ENCODE results near the gene KIAA0825. TPM values are rescaled to one million over a fixed set of nuclear protein-coding genes. Genes with fewer than 3 reads are reported as not detected.

The KIAA0825 gene
- total RNA-seq, 3 donors from 2014 or later (not counting 1 experiment from before 2014, with no cell fraction given) = 2.4 to 5.0 (median 4.8) TPM

GRCh38 chr5:94645053-94645452, 26.6 kb upstream of the KIAA0825 start:
- H3K4me3 ChIP-seq (ENCODE audit: low read length) = no peak overlapping the region
- Mint-ChIP-seq H3K4me1 (peaks cover 4 to 5% of the 10 kb centered on the region in 2 donors), H3K9me3 (peaks cover 3 to 7% of the 10 kb centered on the region in 2 donors), H3K27me3 (ENCODE audit: low read depth in 2 of 2) (no peaks in the 10 kb centered on the region), H3K36me3 (peaks cover 10% of the 10 kb centered on the region), H3K4me3 (no peak overlapping the region), H3K27ac (no peak overlapping the region)
- H3K27me3 ChIP-seq (ENCODE audit: control insufficient read depth, insufficient read depth, low read length) = no peaks in the 10 kb centered on the region
- intact Hi-C loops (cut with micrococcal nuclease) = no loop called here
- no peak overlapping the region for H3K27ac ChIP-seq (ENCODE audit: low read length)
- H3K4me1 ChIP-seq (ENCODE audit: control insufficient read depth, insufficient read depth, low read length) = no peaks in the 10 kb centered on the region
- WGBS (ENCODE audit: insufficient coverage) = 98% methylated on average over 3 of the region's 3 CpGs
- peaks cover 9% of the 10 kb centered on the region for H3K36me3 ChIP-seq (ENCODE audit: control insufficient read depth, insufficient read depth, low read length)
- DNase-seq (no peak), ATAC-seq (no peak)
- no peak for TF ChIP-seq CTCF (IDR thresholded peaks at IDR 0.05)
- H3K9me3 ChIP-seq (ENCODE audit: control insufficient read depth, insufficient read depth, low read length) = no peaks in the 10 kb centered on the region

- no peak for TF ChIP-seq CTCF (IDR thresholded peaks at IDR 0.05)
- Histone ChIP-seq H3K4me3 (ENCODE audit: low read length) (no peak overlapping the region), H3K36me3 (ENCODE audit: control insufficient read depth, insufficient read depth, low read length) (peaks cover 11% of the 10 kb centered on the region), H3K9me3 (ENCODE audit: control insufficient read depth, insufficient read depth, low read length) (peaks cover 4% of the 10 kb centered on the region), H3K27me3 (ENCODE audit: control insufficient read depth, insufficient read depth, low read length) (no peaks in the 10 kb centered on the region), H3K27ac (ENCODE audit: low read length) (no peak overlapping the region), H3K4me1 (ENCODE audit: control insufficient read depth, insufficient read depth, low read length) (no peaks in the 10 kb centered on the region)
- no peaks in the 10 kb centered on the region for H3K27me3 Mint-ChIP-seq (ENCODE audit: low read depth in 2 of 2)
- H3K36me3 Mint-ChIP-seq = peaks cover 36% of the 10 kb centered on the region
- H3K9me3 Mint-ChIP-seq = peaks cover 7 to 10% of the 10 kb centered on the region in 2 donors
- no peak overlapping the region for H3K4me3 Mint-ChIP-seq
- ATAC-seq (no peak), DNase-seq (no peak)
- H3K4me1 Mint-ChIP-seq = peaks cover 9 to 15% of the 10 kb centered on the region in 2 donors
- no peak overlapping the region for H3K27ac Mint-ChIP-seq
- WGBS (ENCODE audit: insufficient coverage) = 100% methylated on average over 2 of the region's 3 CpGs
- intact Hi-C loops (cut with micrococcal nuclease) = no loop called here
Measured at GRCh38 chr5:94640176-94640575, 21.8 kb upstream of the KIAA0825 start.

GRCh38 chr5:94632024-94632423, 13.6 kb upstream of the KIAA0825 start:
- Histone ChIP-seq H3K4me1 (ENCODE audit: control insufficient read depth, insufficient read depth, low read length) (peaks cover 4% of the 10 kb centered on the region), H3K9me3 (ENCODE audit: control insufficient read depth, insufficient read depth, low read length) (no peaks in the 10 kb centered on the region), H3K36me3 (ENCODE audit: control insufficient read depth, insufficient read depth, low read length) (peaks cover 5% of the 10 kb centered on the region), H3K4me3 (ENCODE audit: low read length) (no peak overlapping the region), H3K27ac (ENCODE audit: low read length) (no peak overlapping the region), H3K27me3 (ENCODE audit: control insufficient read depth, insufficient read depth, low read length) (no peaks in the 10 kb centered on the region)
- 100% methylated on average over 1 of the region's 2 CpGs for WGBS (ENCODE audit: insufficient coverage)
- Mint-ChIP-seq H3K9me3 (peaks cover 0 to 6% of the 10 kb centered on the region in 2 donors), H3K27ac (peak overlapping the region; percentile 62 to 67), H3K36me3 (peaks cover 21% of the 10 kb centered on the region), H3K4me1 (peaks cover 18 to 24% of the 10 kb centered on the region in 2 donors), H3K4me3 (no peak overlapping the region), H3K27me3 (ENCODE audit: low read depth in 2 of 2) (no peaks in the 10 kb centered on the region)
- intact Hi-C loops (cut with micrococcal nuclease) = no loop called here
- no peak for TF ChIP-seq CTCF (IDR thresholded peaks at IDR 0.05)
- DNase-seq (no peak), ATAC-seq (no peak)

GRCh38 chr5:94627191-94627590, 8.8 kb upstream of the KIAA0825 start:
- Histone ChIP-seq H3K9me3 (ENCODE audit: control insufficient read depth, insufficient read depth, low read length) (no peaks in the 10 kb centered on the region), H3K4me1 (ENCODE audit: control insufficient read depth, insufficient read depth, low read length) (peaks cover 4% of the 10 kb centered on the region), H3K27ac (ENCODE audit: low read length) (no peak overlapping the region), H3K36me3 (ENCODE audit: control insufficient read depth, insufficient read depth, low read length) (peaks cover 5% of the 10 kb centered on the region), H3K4me3 (ENCODE audit: low read length) (no peak overlapping the region), H3K27me3 (ENCODE audit: control insufficient read depth, insufficient read depth, low read length) (no peaks in the 10 kb centered on the region)
- H3K27me3 Mint-ChIP-seq (ENCODE audit: low read depth in 2 of 2) = no peaks in the 10 kb centered on the region
- peaks cover 14 to 15% of the 10 kb centered on the region in 2 donors for H3K4me1 Mint-ChIP-seq
- no peak overlapping the region for H3K27ac Mint-ChIP-seq
- no peak for DNase-seq
- H3K4me3 Mint-ChIP-seq = no peak overlapping the region
- no peak for ATAC-seq
- no peaks in the 10 kb centered on the region for H3K36me3 Mint-ChIP-seq
- TF ChIP-seq CTCF (IDR thresholded peaks at IDR 0.05) = no peak
- intact Hi-C loops (cut with micrococcal nuclease) = no loop called here
- no CpG with 5 or more reads among the region's 1 CpG for WGBS (ENCODE audit: insufficient coverage)
- no peaks in the 10 kb centered on the region for H3K9me3 Mint-ChIP-seq

All from natural killer cell (primary cell).